ENCODE measurements around the gene NCMAP.

GRCh38 chr1:24517898-24518297, 38.0 kb upstream of the NCMAP start:
- no peak for TF ChIP-seq POLR2A (IDR thresholded peaks at IDR 0.05)
- TF ChIP-seq CTCF (IDR thresholded peaks at IDR 0.05) = no peak
